Glutamatergic neuron (in vitro differentiated cells): ENCODE data around the gene DNAI1. TPM values are rescaled to one million over a fixed set of nuclear protein-coding genes. Genes with fewer than 3 reads are reported as not detected.
A peak's percentile ranks its signal among the peaks of the same experiment; 100 is the strongest.

Experiments used
- DNase-seq: peaks from one replicate; pipeline ENCODE4 v3.0.0; 2022
- H3K27ac Mint-ChIP-seq: one replicate; pipeline ENCODE4 v1.8.0; 2020; ENCODE audit warnings: mild to moderate bottlenecking, mixed read lengths, inconsistent platforms; ENCODE audit not compliant: unreplicated experiment
- H3K27me3 Mint-ChIP-seq: one replicate; pipeline ENCODE4 v1.8.0; 2020; ENCODE audit warnings: mild to moderate bottlenecking, moderate library complexity, mixed read lengths, inconsistent platforms; ENCODE audit not compliant: unreplicated experiment
- H3K36me3 Mint-ChIP-seq: one replicate; pipeline ENCODE4 v1.8.0; 2020; ENCODE audit warnings: mild to moderate bottlenecking, mixed read lengths, inconsistent platforms; ENCODE audit not compliant: unreplicated experiment
- H3K4me1 Mint-ChIP-seq: one replicate; pipeline ENCODE4 v1.8.0; 2020; ENCODE audit warnings: mild to moderate bottlenecking, low read depth, mixed read lengths, inconsistent platforms; ENCODE audit not compliant: unreplicated experiment
- H3K4me3 Mint-ChIP-seq: one replicate; pipeline ENCODE4 v1.8.0; 2020; ENCODE audit warnings: mild to moderate bottlenecking, mixed read lengths, inconsistent platforms; ENCODE audit not compliant: unreplicated experiment
- H3K9me3 Mint-ChIP-seq: one replicate; pipeline ENCODE4 v1.8.0; 2020; ENCODE audit warnings: mild to moderate bottlenecking, moderate library complexity, mixed read lengths, inconsistent platforms; ENCODE audit not compliant: unreplicated experiment
- total RNA-seq: library from RNA; stranded (reverse); fragmentation: NEBNext Ultra II Directional; extraction: Animal tissue kit (Norgen Biotek cat#: 25700); gene quantifications from one replicate; pipeline ENCODE4 v1.2.1, GENCODE V29; 2021; ENCODE audit not compliant: unreplicated experiment
- TF ChIP-seq, protein P1 (sequence below): fragments of 200-600 bp; sonication (generic); IDR thresholded peaks from one replicate; pipeline ENCODE4 v1.5.0; 2021; ENCODE audit not compliant: partially characterized antibody, unreplicated experiment

Gene DNAI1
- total RNA-seq, 1 donor from 2014 or later, result 1.2 TPM

DNA sequence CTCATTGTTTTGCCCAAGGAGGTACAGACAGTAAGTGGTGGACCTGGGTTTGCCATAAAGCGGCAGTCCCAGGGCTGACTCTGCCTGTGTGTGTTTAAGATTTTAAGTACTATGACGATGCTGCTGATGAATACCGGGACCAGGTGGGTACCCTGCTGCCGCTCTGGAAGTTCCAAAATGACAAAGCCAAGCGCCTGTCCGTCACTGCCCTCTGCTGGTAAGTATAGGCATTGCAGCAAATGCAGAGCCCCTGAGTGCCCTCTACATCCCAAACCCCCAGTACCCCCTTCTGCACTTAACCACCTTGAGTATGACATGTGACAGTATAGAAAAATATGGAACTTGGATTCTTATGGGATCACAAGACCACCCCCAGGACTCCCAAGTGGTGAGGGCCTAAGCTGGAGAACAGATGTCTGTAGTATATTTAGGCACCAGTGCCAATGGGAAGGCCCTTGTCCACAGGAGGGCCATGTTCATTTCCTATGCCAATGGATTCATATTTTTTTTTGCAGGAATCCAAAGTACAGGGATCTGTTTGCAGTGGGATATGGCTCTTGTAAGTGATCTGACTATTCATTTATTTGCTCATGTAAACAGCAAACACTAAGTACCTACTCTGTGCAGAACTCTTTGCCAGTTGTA lies 42.1 kb downstream of the DNAI1 start:
- Mint-ChIP-seq H3K4me1 (peaks cover 37% of the 10 kb centered on the region), H3K4me3 (no peak overlapping the region), H3K9me3 (peaks cover 18% of the 10 kb centered on the region), H3K27me3 (peaks cover 10% of the 10 kb centered on the region), H3K36me3 (peaks cover 5% of the 10 kb centered on the region), H3K27ac (no peak overlapping the region)
- DNase-seq, result peak; percentile 85
- TF ChIP-seq, protein P1, sequence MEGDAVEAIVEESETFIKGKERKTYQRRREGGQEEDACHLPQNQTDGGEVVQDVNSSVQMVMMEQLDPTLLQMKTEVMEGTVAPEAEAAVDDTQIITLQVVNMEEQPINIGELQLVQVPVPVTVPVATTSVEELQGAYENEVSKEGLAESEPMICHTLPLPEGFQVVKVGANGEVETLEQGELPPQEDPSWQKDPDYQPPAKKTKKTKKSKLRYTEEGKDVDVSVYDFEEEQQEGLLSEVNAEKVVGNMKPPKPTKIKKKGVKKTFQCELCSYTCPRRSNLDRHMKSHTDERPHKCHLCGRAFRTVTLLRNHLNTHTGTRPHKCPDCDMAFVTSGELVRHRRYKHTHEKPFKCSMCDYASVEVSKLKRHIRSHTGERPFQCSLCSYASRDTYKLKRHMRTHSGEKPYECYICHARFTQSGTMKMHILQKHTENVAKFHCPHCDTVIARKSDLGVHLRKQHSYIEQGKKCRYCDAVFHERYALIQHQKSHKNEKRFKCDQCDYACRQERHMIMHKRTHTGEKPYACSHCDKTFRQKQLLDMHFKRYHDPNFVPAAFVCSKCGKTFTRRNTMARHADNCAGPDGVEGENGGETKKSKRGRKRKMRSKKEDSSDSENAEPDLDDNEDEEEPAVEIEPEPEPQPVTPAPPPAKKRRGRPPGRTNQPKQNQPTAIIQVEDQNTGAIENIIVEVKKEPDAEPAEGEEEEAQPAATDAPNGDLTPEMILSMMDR, result peak; percentile 96

DNA sequence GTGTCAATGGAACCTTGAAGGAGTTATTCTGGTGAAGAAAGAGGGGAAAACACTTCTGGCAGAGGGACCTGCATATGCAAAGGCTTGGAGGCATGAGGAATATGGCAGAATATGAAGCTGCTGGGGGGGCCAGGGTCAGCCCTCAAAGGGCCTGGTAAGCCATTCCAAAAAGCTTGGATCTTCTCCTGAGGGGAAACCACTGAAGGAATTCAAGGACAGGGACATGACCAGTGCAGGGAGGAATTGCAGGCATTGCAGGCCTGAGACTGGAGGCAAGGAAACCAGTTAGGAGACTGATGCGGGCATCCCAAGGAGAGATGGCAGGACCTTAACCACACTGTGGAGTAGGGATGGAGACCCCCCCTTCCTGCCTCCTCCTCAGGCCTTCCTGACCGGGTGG lies 42.8 kb downstream of the DNAI1 start:
- peaks cover 10% of the 10 kb centered on the region for H3K27me3 Mint-ChIP-seq
- no peak overlapping the region for H3K27ac Mint-ChIP-seq
- no peak overlapping the region for H3K4me3 Mint-ChIP-seq
- H3K9me3 Mint-ChIP-seq, result peaks cover 18% of the 10 kb centered on the region
- peaks cover 34% of the 10 kb centered on the region for H3K4me1 Mint-ChIP-seq
- no peak for DNase-seq
- H3K36me3 Mint-ChIP-seq, result peaks cover 5% of the 10 kb centered on the region
- TF ChIP-seq, protein P1, result no peak

DNA sequence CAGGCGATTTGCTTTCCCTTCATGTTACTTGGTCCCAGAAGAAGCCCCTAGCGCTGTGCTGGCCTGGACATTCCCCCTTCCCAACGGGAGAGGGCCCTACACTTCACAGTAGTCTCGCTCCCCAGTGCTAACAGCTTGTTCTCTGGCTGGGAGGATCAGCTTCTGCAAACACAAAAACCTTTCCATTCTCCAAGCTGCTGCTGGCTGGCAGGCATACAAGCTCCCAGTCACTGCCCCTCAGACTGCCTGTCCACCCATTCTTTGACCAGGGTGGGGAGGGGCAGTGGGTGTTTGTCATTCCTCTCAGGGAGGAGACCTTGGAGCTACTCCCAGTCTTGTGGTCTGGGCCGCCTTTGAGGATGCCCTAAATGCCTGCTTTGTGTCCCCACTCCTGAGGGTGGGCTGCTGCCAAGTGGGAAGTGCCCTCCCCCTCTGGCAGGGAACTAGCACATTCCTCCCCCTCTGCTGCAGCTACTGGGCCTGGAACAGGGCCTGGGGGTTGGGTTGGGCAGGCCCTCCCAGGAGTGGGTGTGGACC lies 43.4 kb downstream of the DNAI1 start:
- peaks cover 16% of the 10 kb centered on the region for H3K9me3 Mint-ChIP-seq

DNA sequence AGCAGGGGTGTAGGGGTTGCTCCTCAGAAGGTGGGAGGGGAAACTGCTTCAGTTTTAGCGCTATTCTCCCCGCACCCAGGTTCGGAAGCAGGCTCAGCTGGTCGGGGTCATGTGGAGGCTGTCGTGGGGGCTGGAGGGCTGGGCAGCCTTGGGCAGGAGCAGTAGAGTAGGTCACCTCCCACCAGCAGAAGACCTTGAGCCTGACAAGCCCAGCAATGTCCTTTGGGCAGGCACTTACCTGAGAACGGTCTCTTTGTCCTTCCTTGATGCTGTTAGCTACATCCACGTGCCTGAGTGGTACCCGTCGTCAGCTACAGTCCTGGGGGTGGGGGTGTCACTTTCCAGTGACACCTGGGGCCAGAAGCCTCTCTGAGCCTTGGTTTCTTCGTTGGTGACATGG lies 43.9 kb downstream of the DNAI1 start:
- Mint-ChIP-seq H3K9me3 (peaks cover 15% of the 10 kb centered on the region), H3K27ac (no peak overlapping the region), H3K36me3 (peaks cover 5% of the 10 kb centered on the region), H3K27me3 (peaks cover 6% of the 10 kb centered on the region), H3K4me1 (peaks cover 29% of the 10 kb centered on the region), H3K4me3 (no peak overlapping the region)
- no peak for DNase-seq
- TF ChIP-seq, protein P1, result no peak

More for the DNA sequence above, 43.4 kb downstream of the DNAI1 start:
- H3K4me1 Mint-ChIP-seq, result peaks cover 32% of the 10 kb centered on the region
- TF ChIP-seq, protein P1, result no peak
- H3K27me3 Mint-ChIP-seq, result peaks cover 10% of the 10 kb centered on the region
- H3K36me3 Mint-ChIP-seq, result peaks cover 5% of the 10 kb centered on the region
- no peak overlapping the region for H3K4me3 Mint-ChIP-seq
- H3K27ac Mint-ChIP-seq, result no peak overlapping the region
- no peak for DNase-seq

DNA sequence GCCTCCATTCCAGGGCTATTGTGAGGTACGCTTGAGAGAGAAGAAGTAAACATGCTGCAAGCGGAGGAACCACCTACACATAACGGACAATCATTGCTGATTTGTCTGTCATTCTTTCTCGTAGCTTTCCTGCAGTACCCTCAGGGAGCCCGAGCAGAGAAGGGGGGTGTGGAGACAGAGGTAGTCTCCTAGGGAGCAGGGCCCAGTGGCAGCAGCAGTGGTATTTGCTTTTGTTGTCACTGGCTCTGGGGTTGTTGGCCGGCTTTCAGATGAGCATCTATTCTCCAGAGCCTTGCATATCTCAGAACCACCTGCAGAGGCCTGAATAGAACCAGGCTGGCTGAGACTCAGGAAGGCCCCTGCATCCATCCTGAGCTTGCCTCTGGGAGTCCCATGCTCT lies 44.3 kb downstream of the DNAI1 start:
- H3K27ac Mint-ChIP-seq, result no peak overlapping the region
- peaks cover 5% of the 10 kb centered on the region for H3K36me3 Mint-ChIP-seq
- no peak overlapping the region for H3K4me3 Mint-ChIP-seq
- H3K9me3 Mint-ChIP-seq, result peaks cover 11% of the 10 kb centered on the region
- no peak for DNase-seq
- TF ChIP-seq, protein P1, result no peak
- peaks cover 25% of the 10 kb centered on the region for H3K4me1 Mint-ChIP-seq
- peaks cover 2% of the 10 kb centered on the region for H3K27me3 Mint-ChIP-seq
